ENCODE data around the gene ACOT13.

The ACOT13 gene

DNA sequence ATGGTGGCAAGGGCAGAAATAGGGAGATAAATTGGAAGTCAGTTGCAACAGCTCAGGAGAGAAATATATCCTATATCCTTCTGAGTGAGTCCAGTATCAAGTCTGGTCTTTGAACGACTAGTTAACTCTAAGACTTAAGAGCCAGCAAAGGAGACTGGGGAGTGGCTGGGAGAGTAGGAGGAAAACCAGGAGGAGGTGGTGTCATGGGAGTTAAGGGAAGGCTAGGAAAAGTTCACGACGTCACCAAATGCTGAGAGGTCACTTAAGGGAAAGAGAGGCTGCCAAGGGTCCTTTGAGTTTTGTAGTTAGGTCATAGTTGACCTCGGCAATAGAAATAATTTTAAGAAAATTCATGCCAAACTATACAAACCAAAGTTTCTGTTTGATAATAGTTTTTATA is 25.1 kb downstream of the ACOT13 start:
- TF ChIP-seq, protein P1, sequence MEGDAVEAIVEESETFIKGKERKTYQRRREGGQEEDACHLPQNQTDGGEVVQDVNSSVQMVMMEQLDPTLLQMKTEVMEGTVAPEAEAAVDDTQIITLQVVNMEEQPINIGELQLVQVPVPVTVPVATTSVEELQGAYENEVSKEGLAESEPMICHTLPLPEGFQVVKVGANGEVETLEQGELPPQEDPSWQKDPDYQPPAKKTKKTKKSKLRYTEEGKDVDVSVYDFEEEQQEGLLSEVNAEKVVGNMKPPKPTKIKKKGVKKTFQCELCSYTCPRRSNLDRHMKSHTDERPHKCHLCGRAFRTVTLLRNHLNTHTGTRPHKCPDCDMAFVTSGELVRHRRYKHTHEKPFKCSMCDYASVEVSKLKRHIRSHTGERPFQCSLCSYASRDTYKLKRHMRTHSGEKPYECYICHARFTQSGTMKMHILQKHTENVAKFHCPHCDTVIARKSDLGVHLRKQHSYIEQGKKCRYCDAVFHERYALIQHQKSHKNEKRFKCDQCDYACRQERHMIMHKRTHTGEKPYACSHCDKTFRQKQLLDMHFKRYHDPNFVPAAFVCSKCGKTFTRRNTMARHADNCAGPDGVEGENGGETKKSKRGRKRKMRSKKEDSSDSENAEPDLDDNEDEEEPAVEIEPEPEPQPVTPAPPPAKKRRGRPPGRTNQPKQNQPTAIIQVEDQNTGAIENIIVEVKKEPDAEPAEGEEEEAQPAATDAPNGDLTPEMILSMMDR (IDR thresholded peaks at IDR 0.05; ENCODE audit: low read length) = no peak
- TF ChIP-seq EZH2 (IDR thresholded peaks at IDR 0.05; ENCODE audit: borderline replicate concordance, low read length) = no peak
- Histone ChIP-seq H3K9me2 (ENCODE audit: low read depth, low read length) (no peaks in the 10 kb centered on the region), H3K27me3 (ENCODE audit: insufficient read depth, low read length) (no peaks in the 10 kb centered on the region), H3K4me3 (ENCODE audit: low read depth, low read length, poor library complexity, severe bottlenecking) (no peak overlapping the region), H2AFZ (ENCODE audit: low read length) (no peak overlapping the region), H3K9ac (ENCODE audit: low read length) (no peak overlapping the region), H3K9me3 (ENCODE audit: low read length) (no peaks in the 10 kb centered on the region), H3K4me2 (ENCODE audit: low read length) (no peak overlapping the region), H3K79me2 (ENCODE audit: insufficient read depth, low read length) (no peaks in the 10 kb centered on the region), H4K20me1 (ENCODE audit: insufficient read depth, low read length) (no peaks in the 10 kb centered on the region), H3F3A (ENCODE audit: insufficient read depth, low read length) (no peaks in the 10 kb centered on the region), H3K4me1 (ENCODE audit: insufficient read depth, low read length, severe bottlenecking) (peaks cover 8% of the 10 kb centered on the region), H3K27ac (ENCODE audit: low read depth, low read length, poor library complexity, severe bottlenecking) (no peak overlapping the region), H3K36me3 (ENCODE audit: insufficient read depth, low read length) (no peaks in the 10 kb centered on the region)

DNA sequence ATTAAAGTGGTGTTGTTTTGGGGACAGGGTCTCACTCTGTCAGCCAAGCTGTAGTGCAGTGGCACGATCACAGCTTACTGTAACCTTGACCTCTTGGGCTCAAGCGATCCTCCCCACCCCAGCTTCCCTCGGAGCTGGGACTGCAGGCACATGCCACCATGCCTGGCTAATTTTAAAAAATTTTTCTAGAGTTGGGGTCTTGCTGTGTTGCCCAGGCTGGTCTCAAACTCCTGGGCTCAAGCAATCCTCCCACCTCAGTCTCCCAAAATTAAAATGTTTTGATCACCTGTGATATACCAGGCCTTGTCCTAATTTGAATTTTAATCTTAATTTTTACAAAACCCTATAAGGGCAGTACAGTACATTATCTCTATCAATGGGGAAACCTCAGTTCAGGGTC is 25.5 kb downstream of the ACOT13 start:
- Histone ChIP-seq H3K9me3 (ENCODE audit: low read length) (no peaks in the 10 kb centered on the region), H3K36me3 (ENCODE audit: insufficient read depth, low read length) (no peaks in the 10 kb centered on the region), H3K79me2 (ENCODE audit: insufficient read depth, low read length) (no peaks in the 10 kb centered on the region), H3K9me2 (ENCODE audit: low read depth, low read length) (no peaks in the 10 kb centered on the region), H2AFZ (ENCODE audit: low read length) (no peak overlapping the region), H3K9ac (ENCODE audit: low read length) (no peak overlapping the region), H3K4me3 (ENCODE audit: low read depth, low read length, poor library complexity, severe bottlenecking) (no peak overlapping the region), H3K27me3 (ENCODE audit: insufficient read depth, low read length) (no peaks in the 10 kb centered on the region), H4K20me1 (ENCODE audit: insufficient read depth, low read length) (no peaks in the 10 kb centered on the region), H3K27ac (ENCODE audit: low read depth, low read length, poor library complexity, severe bottlenecking) (no peak overlapping the region), H3F3A (ENCODE audit: insufficient read depth, low read length) (no peaks in the 10 kb centered on the region), H3K4me2 (ENCODE audit: low read length) (no peak overlapping the region), H3K4me1 (ENCODE audit: insufficient read depth, low read length, severe bottlenecking) (peaks cover 8% of the 10 kb centered on the region)
- TF ChIP-seq, protein P1 (IDR thresholded peaks at IDR 0.05; ENCODE audit: low read length) = no peak
- TF ChIP-seq EZH2 (IDR thresholded peaks at IDR 0.05; ENCODE audit: borderline replicate concordance, low read length) = no peak

DNA sequence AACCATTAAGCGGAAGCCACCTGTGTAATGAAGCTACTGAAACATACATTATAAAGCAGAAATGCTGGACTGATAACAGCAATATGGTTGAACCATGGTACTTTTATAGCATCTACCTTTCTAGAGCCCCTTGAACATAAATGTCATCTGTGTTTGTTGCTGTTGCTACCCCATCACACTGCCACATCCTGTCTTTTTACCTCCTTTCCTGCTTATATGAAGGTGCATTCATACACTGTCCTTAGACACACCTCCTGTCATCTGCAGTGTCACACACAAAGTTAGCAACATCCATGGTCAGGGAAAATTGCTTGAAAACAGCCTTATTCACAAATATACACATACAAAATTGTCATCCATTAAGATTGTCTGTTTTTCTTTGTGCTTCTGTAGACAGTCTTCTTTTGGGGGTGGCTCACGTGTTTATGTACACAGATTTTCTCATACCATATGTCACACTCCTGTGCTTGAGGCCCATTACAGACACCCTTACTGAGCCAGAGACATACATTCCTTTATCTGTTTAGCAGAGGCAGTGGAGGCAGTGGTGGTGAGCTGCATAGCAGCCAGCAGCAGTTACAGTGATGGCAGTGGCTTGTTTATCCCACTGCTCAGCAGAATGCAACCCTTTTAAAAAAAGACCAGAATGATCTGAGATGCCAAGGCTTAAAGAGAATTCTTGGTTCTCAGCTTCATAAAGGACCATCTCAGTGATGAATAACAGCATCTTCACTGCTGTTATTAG is 26.1 kb downstream of the ACOT13 start:
- no peak overlapping the region for H2AFZ ChIP-seq (ENCODE audit: low read length)
- no peak overlapping the region; the same call in 1 of the 2 replicates for H3K9ac ChIP-seq (ENCODE audit: low read length)
- H3K27me3 ChIP-seq (ENCODE audit: insufficient read depth, low read length) = no peaks in the 10 kb centered on the region
- no peaks in the 10 kb centered on the region for H3K9me3 ChIP-seq (ENCODE audit: low read length)
- TF ChIP-seq, protein P1 (IDR thresholded peaks at IDR 0.05; ENCODE audit: low read length) = no peak
- TF ChIP-seq EZH2 (IDR thresholded peaks at IDR 0.05; ENCODE audit: borderline replicate concordance, low read length) = no peak
- H4K20me1 ChIP-seq (ENCODE audit: insufficient read depth, low read length) = no peaks in the 10 kb centered on the region
- no peak overlapping the region for H3K4me2 ChIP-seq (ENCODE audit: low read length)
- H3K9me2 ChIP-seq (ENCODE audit: low read depth, low read length) = no peaks in the 10 kb centered on the region
- no peaks in the 10 kb centered on the region for H3K79me2 ChIP-seq (ENCODE audit: insufficient read depth, low read length)
- peaks cover 8% of the 10 kb centered on the region for H3K4me1 ChIP-seq (ENCODE audit: insufficient read depth, low read length, severe bottlenecking)
- no peaks in the 10 kb centered on the region for H3F3A ChIP-seq (ENCODE audit: insufficient read depth, low read length)
- H3K4me3 ChIP-seq (ENCODE audit: low read depth, low read length, poor library complexity, severe bottlenecking) = no peak overlapping the region
- no peaks in the 10 kb centered on the region for H3K36me3 ChIP-seq (ENCODE audit: insufficient read depth, low read length)
- no peak overlapping the region for H3K27ac ChIP-seq (ENCODE audit: low read depth, low read length, poor library complexity, severe bottlenecking)
